CD4-positive, alpha-beta T cell treated with Interferon gamma for 1 hour (primary cell): ENCODE data around the gene ALKBH1.
"Not testable (repeated sequence)": the region's sequence is repeated elsewhere in the genome, so short reads cannot be mapped to it uniquely, and the experiment has no call there.

Experiments
- DNase-seq: peaks from one replicate; pipeline ENCODE4 v3.0.0-alpha.2; 2020

Gene ALKBH1, protein sequence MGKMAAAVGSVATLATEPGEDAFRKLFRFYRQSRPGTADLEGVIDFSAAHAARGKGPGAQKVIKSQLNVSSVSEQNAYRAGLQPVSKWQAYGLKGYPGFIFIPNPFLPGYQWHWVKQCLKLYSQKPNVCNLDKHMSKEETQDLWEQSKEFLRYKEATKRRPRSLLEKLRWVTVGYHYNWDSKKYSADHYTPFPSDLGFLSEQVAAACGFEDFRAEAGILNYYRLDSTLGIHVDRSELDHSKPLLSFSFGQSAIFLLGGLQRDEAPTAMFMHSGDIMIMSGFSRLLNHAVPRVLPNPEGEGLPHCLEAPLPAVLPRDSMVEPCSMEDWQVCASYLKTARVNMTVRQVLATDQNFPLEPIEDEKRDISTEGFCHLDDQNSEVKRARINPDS

GRCh38 chr14:77707724-77708408 is at the start of gene ALKBH1, which contains the start of gene SLIRP:
ALKBH1 (minus strand) TSS chr14:77708023; CDS start chr14:77708004, 19 bp downstream.
SLIRP (plus strand) TSS chr14:77708103; CDS start chr14:77708112, 9 bp downstream.
- peak; percentile 86 for DNase-seq

- DNase-seq = no peak
Measured at GRCh38 chr14:77752799-77753516, 45.1 kb upstream of the ALKBH1 start.

- DNase-seq = no peak
Measured at GRCh38 chr14:77752266-77752665, 44.4 kb upstream of the ALKBH1 start.

- DNase-seq = not testable (repeated sequence)
Measured at GRCh38 chr14:77747425-77747824, 39.6 kb upstream of the ALKBH1 start.

- DNase-seq = no peak
Measured at GRCh38 chr14:77746064-77746702, 38.4 kb upstream of the ALKBH1 start.

DNA sequence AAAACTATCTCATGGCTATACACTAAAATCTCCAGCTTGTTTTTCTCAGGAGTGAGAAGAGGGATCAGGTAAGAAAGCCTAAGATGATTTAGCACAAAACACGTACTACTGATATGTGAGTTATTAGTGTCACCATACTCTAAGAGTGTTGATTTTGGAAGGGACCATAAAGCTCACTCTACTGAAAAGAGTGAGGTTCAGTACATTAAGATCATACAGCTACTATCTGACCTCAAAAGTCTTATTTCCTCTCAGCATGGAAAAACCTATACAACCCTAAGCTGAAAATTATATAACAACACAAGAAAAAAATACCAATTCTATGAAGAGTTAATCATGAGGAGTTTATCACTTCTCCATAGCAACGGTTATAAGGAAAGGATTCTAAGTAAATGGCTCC is 33.6 kb upstream of the ALKBH1 start:
- DNase-seq = no peak

DNA sequence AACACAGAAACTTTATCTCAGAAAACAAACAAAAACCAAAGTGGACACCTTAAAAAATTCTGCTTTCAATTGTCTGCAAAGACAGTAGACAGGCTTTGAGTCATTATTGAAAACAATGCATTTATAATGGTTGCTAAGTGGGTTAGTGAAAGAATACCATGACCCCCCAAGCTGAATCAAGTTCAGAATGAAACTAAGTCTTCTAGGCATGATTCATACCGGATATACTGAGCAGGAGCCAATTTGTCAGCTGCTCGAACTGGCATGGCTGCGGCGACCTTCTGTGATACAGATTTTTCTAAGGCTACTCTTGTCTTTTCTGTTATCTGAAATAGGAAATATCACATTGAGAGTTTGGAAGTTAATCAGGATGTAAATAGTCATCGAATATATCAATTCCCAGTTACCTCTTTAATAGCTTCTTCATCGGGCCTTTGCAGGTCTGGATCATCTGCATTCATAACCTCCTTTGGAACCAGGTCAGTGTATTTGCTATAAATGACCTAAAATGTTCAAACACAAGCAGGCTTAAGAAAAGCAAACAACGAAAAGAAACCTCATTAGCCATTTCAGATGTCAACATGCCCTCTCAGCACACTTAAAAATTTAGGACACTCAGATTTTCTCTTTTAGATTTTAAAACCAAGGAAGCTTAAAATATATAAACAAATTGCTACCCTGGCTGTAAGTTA is 30.9 kb upstream of the ALKBH1 start:
- no peak for DNase-seq

DNA sequence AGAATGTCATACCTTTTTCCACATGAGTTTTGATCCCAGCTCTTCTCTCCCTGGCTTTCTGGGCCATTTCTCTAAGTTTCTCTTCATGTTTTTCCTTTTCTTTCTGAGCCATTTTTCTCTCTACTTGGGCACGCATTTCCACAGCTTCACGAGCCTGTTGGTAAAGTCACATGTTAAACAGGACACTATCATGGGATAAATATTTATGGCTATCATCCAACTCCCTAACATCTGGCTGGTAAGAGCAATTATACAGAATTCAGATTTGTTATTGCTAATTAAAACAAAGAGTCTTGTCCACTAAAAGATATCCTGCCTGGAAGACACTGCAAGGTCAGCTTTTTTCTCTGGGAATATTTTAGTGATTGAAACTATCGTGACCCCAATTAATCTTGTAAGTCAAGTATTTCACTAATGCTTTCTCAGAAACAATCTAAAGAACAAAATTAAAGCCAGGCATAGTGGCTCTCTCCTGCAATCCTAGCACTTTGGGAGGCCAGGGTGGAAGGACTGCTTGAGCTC is 23.2 kb upstream of the ALKBH1 start:
- no peak for DNase-seq

GRCh38 chr14:77722301-77722700 is 14.5 kb upstream of the ALKBH1 start:
- no peak for DNase-seq

- DNase-seq = no peak
Measured at GRCh38 chr14:77721437-77721836, 13.6 kb upstream of the ALKBH1 start.

- DNase-seq = no peak
Measured at GRCh38 chr14:77717608-77718305, 9.9 kb upstream of the ALKBH1 start.

- DNase-seq = no peak
Measured at GRCh38 chr14:77714926-77715325, 7.1 kb upstream of the ALKBH1 start.

DNA sequence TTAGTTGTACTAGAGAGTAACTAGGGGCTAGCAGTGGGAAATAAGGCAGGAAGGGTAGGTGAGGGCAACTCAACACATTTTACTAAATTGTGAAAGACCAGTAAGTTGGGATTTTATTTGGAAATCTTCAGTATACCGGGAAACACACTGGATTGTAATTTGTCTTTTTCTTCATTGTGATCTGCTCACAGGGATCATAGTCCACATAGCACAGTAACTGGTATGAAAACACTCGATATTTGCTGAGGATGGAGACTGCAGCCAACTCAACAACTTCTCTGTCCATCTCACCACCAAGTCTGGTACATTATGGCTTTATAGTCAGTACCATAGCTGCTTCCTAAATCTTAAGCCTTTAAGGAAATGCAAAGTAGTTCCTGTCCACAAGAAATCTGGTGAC is 2.5 kb upstream of the ALKBH1 start:
- DNase-seq = no peak

DNA sequence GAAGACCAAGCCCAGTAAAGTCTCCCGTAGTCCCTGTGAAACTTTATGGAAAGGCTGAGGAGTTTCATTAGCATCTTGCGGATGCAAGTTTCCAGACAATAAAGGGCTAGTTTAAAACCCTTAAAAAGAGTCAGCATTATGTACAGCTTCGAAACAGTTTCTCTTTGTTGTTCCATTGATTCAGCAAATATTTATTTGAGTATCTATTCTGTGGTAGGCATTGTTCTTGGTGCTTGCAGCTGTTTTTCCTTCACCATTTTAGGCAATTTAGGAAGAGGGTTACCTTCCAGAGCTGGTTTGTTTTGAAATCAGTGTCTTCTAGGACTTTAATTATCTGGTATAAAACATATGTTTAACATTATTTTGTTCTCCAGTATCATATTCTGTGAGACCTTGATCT is 1.6 kb upstream of the ALKBH1 start:
- no peak for DNase-seq

- DNase-seq = no peak
Measured at GRCh38 chr14:77708749-77709148, 926 bp upstream of the ALKBH1 start.

DNA sequence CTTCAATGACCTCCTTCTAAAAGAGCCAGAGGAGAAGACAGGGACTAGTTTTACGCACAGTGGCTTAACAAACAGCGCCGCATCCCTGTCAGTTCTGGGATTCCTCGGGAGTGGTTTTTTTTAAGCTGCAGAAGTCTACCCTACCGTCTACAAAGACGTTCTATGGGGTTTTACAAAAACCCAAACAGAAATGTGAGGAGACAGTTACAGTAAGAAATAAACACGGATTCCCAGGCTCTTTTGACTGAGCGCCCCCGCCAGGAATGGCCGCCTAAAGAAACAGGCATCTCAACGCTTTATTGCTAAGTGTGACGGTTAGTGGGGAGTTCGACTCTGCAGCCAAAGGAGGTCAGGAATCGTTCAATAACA is 484 bp downstream of the ALKBH1 start:
- peak; percentile 2 for DNase-seq

GRCh38 chr14:77691259-77691658 is 16.6 kb downstream of the ALKBH1 start:
- DNase-seq = no peak

- no peak for DNase-seq
Measured at GRCh38 chr14:77682158-77682553, 25.7 kb downstream of the ALKBH1 start.

- no peak for DNase-seq
Measured at GRCh38 chr14:77681196-77682157, 26.3 kb downstream of the ALKBH1 start.

- no peak for DNase-seq
Measured at GRCh38 chr14:77674931-77675330, 32.9 kb downstream of the ALKBH1 start.
